NCI-H82 (cell line): ENCODE data around the gene SRC.

ENCODE experiments used
- DNase-seq: peaks from one replicate; lab custom pipeline; 2025; lab: John Stamatoyannopoulos, UW

Gene SRC

GRCh38 chr20:37454636-37455385 lies 108.9 kb downstream of the SRC start:
- no peak for DNase-seq
